GM12878 (cell line): ENCODE data around the gene GMPPA. TPM values are rescaled to one million over a fixed set of nuclear protein-coding genes. Genes with fewer than 3 reads are reported as not detected.

Experiments used
- ATAC-seq: fragments of 200-7000 bp; cut with Tn5 transposase; 3 replicates; pipeline ENCODE4 v1.9.1; 2020; ENCODE audit warnings: mild to moderate bottlenecking, moderate library complexity
- BruUV-seq: library from RNA; stranded (reverse); fragments of 400-500 nt; replicated peaks from 2 replicates; lab custom pipeline; 2021; lab: Mats Ljungman, UMichigan
- CTCF ChIA-PET: fragments of 300-600 bp; sonication (Branson Sonifier 250); formaldehyde crosslinking; extraction: SDS; loops from one replicate; lab custom pipeline; 2021; ENCODE audit warnings: inconsistent platforms; lab: Yijun Ruan, JAX
- POLR2A ChIA-PET: fragments of 350-600 bp; formaldehyde crosslinking; extraction: SDS; loops from one replicate; lab custom pipeline; 2021; ENCODE audit warnings: inconsistent platforms; lab: Charles Lee
- RAD21 ChIA-PET: fragments of 300-600 bp; sonication (Branson Sonifier 250); formaldehyde crosslinking; loops from one replicate; lab custom pipeline; 2023; ENCODE audit warnings: antibody characterized with exemption; ENCODE audit not compliant: unreplicated experiment; lab: Charles Lee
- SMC1A ChIA-PET: fragments of 300-600 bp; sonication (Branson Sonifier 250); formaldehyde crosslinking; loops from one replicate; lab custom pipeline; 2023; ENCODE audit not compliant: unreplicated experiment, uncharacterized antibody; lab: Charles Lee
- DNase-seq: peaks from one replicate; pipeline ENCODE4 v3.0.0-alpha.2; 2011; ENCODE audit warnings: low read depth, low spot score
- FAIRE-seq: peaks from 3 replicates; lab custom pipeline; 2011; peaks lifted over from hg19 to GRCh38; lab: Jason Lieb, UNC
- H2AFZ ChIP-seq: 2 replicates; pipeline ENCODE4 v1.6.0; 2011; ENCODE audit warnings: low read depth, low read length, control low read depth; ENCODE audit not compliant: control insufficient read depth
- H3K27ac ChIP-seq: 2 replicates; pipeline ENCODE4 v1.5.1; 2011; ENCODE audit warnings: control low read depth; ENCODE audit not compliant: control insufficient read depth, insufficient read depth
- H3K27me3 ChIP-seq, 2 experiments: replicated peaks in 1 of 2; 2 replicates each; pipeline versions ENCODE4 v1.6.0 to v1.6.1; 2011; ENCODE audit warnings: low read length in 1 of 2; ENCODE audit not compliant: control insufficient read depth in 2 of 2, insufficient read depth in 2 of 2
- H3K36me3 ChIP-seq, 2 experiments: 2 replicates each; pipeline ENCODE4 v1.5.1; 2011; ENCODE audit warnings: low read length in 1 of 2; ENCODE audit not compliant: control insufficient read depth in 2 of 2, insufficient read depth in 2 of 2
- H3K4me1 ChIP-seq: 2 replicates; pipeline ENCODE4 v1.6.1; 2011; ENCODE audit warnings: mild to moderate bottlenecking, low read length, moderate library complexity, mixed read lengths; ENCODE audit not compliant: control insufficient read depth, insufficient read depth
- H3K4me2 ChIP-seq: 2 replicates; pipeline ENCODE4 v1.6.0; 2011; ENCODE audit warnings: control low read depth; ENCODE audit not compliant: control insufficient read depth, insufficient read depth
- H3K4me3 ChIP-seq: fragments of 200-600 bp; sonication (generic); 2 replicates; pipeline ENCODE4 v1.5.1; 2016
- H3K79me2 ChIP-seq: 2 replicates; pipeline ENCODE4 v1.6.0; 2011; ENCODE audit warnings: low read length; ENCODE audit not compliant: control insufficient read depth, insufficient read depth
- H3K9ac ChIP-seq: 2 replicates; pipeline ENCODE4 v1.8.0; 2011; ENCODE audit warnings: low read length, control low read depth, mixed read lengths; ENCODE audit not compliant: control insufficient read depth, insufficient read depth
- H3K9me3 ChIP-seq: replicated peaks from 3 replicates; pipeline ENCODE4 v1.5.1; 2011; ENCODE audit warnings: mild to moderate bottlenecking, low read length; ENCODE audit not compliant: control insufficient read depth, insufficient read depth
- H4K20me1 ChIP-seq: 2 replicates; pipeline ENCODE4 v1.6.0; 2011; ENCODE audit not compliant: control insufficient read depth, insufficient read depth
- ATF7 ChIP-seq: fragments of 450-650 bp; IDR thresholded peaks from 2 replicates; pipeline ENCODE4 v1.6.1; 2016; ENCODE audit warnings: low read depth, mild to moderate bottlenecking
- CHD2 ChIP-seq: IDR thresholded peaks from 2 replicates; pipeline ENCODE4 v1.6.1; 2011; ENCODE audit warnings: low read depth, low read length, improper control_type of control experiment, borderline replicate concordance
- FOXK2 ChIP-seq: fragments of 450-650 bp; IDR thresholded peaks from 2 replicates; pipeline ENCODE4 v1.6.1; 2017; ENCODE audit warnings: mild to moderate bottlenecking, moderate library complexity
- GABPA ChIP-seq: IDR thresholded peaks from 2 replicates; pipeline ENCODE4 v1.6.1; 2014; ENCODE audit warnings: antibody characterized with exemption, low read depth, mild to moderate bottlenecking, inconsistent platforms
- HDGF ChIP-seq: fragments of 450-650 bp; IDR thresholded peaks from 2 replicates; pipeline ENCODE4 v1.6.1; 2016; ENCODE audit warnings: antibody characterized with exemption
- MEF2A ChIP-seq: IDR thresholded peaks from 2 replicates; pipeline ENCODE4 v1.6.1; 2011; ENCODE audit warnings: low read depth, mild to moderate bottlenecking, low read length, moderate library complexity; ENCODE audit not compliant: insufficient read depth
- NBN ChIP-seq: fragments of 450-650 bp; IDR thresholded peaks from 2 replicates; pipeline ENCODE4 v1.6.1; 2016
- NFYB ChIP-seq: IDR thresholded peaks from 2 replicates; pipeline ENCODE4 v1.6.1; 2011; ENCODE audit warnings: low read depth, mild to moderate bottlenecking, low read length, improper control_type of control experiment, moderate library complexity; ENCODE audit not compliant: insufficient read depth
- NR2F1 ChIP-seq: fragments of 450-650 bp; conservative IDR thresholded peaks from 2 replicates; pipeline ENCODE4 v1.6.1; 2017; ENCODE audit warnings: mild to moderate bottlenecking
- RBBP5 ChIP-seq: fragments of 200-600 bp; sonication (generic); conservative IDR thresholded peaks from 2 replicates; pipeline ENCODE4 v1.6.1; 2016
- REST ChIP-seq: IDR thresholded peaks from 2 replicates; pipeline ENCODE4 v1.6.1; 2012; ENCODE audit warnings: mild to moderate bottlenecking, low read depth, low read length
- SIN3A ChIP-seq: IDR thresholded peaks from 2 replicates; pipeline ENCODE4 v1.6.1; 2012; ENCODE audit warnings: low read depth, low read length, improper control_type of control experiment
- SPI1 ChIP-seq: IDR thresholded peaks from 2 replicates; pipeline ENCODE4 v1.6.1; 2011; ENCODE audit warnings: low read depth, mild to moderate bottlenecking, low read length, moderate library complexity, borderline replicate concordance; ENCODE audit not compliant: insufficient read depth
- SRF ChIP-seq, 2 experiments: IDR thresholded peaks; 2 replicates each; pipeline ENCODE4 v1.6.1; 2011; ENCODE audit warnings: low read depth in 2 of 2, low read length in 2 of 2, mild to moderate bottlenecking in 1 of 2, moderate library complexity in 1 of 2
- WGBS: methylation state at CpG from one replicate; pipeline ENCODE4 v1.1.6; 2016; ENCODE audit warnings: low lambda C conversion rate; ENCODE audit not compliant: insufficient replicate concordance, insufficient coverage; ENCODE audit errors: missing lambda C conversion rate; 5-methylcytosine and 5-hydroxymethylcytosine counted together
- in situ Hi-C: fragments of 300-500 bp; cut with MboI; formaldehyde crosslinking; loops from 9 replicates; pipeline ENCODE4 v1.14.3; 2018; ENCODE audit warnings: mixed read lengths
- intact Hi-C: fragments of 100-400 bp; cut with micrococcal nuclease; formaldehyde crosslinking; loops from one replicate; pipeline ENCODE4 v1.14.2; 2022; ENCODE audit not compliant: unreplicated experiment
- polyA plus RNA-seq, 11 experiments: library from polyadenylated mRNA; depleted of rRNA in 4 of 11; unstranded in 6 of 11; stranded (reverse) in 5 of 11; fragments of >200 nt; fragmentation: Nextera tagmentation in 4 of 11; fragmentation: Illumina TruSeq in 1 of 11; extraction: Ambion mirVana in 4 of 11; extraction: Trizol in 1 of 11; gene quantifications; 1 replicate in 1 of 11; 2 replicates in 10 of 11; pipeline versions ENCODE4 v1.2.1 to v1.2.3, GENCODE V29; 2011 to 2016; ENCODE audit warnings: inconsistent platforms in 2 of 11, missing spikeins in 2 of 11, low read depth in 1 of 11
- total RNA-seq, 4 experiments: library from RNA; depleted of rRNA in 3 of 4; stranded (reverse); fragments of >200 nt in 3 of 4; fragmentation: Illumina TruSeq in 1 of 4; extraction: Trizol in 1 of 4; gene quantifications; 2 replicates each; pipeline versions ENCODE4 v1.2.1 to v1.2.3, GENCODE V29; 2013 to 2021
- TF ChIP-seq, protein P1 (sequence below): IDR thresholded peaks from 2 replicates; pipeline ENCODE4 v1.6.1; 2011; ENCODE audit warnings: low read depth, mild to moderate bottlenecking, low read length, moderate library complexity, borderline replicate concordance; ENCODE audit errors: extremely low read depth
- TF ChIP-seq, protein P2 (sequence below): IDR thresholded peaks from 2 replicates; pipeline ENCODE4 v1.6.1; 2012; ENCODE audit warnings: low read depth, low read length, improper control_type of control experiment
- TF ChIP-seq, protein P3 (sequence below): fragments of 450-650 bp; IDR thresholded peaks from 2 replicates; pipeline ENCODE4 v1.6.1; 2018; ENCODE audit warnings: mild to moderate bottlenecking, low read depth, moderate library complexity; ENCODE audit not compliant: partially characterized antibody

The GMPPA gene
- total and polyA plus RNA-seq, 10 of the 15 experiments (the other 5 are each of a cell fraction or from before 2014, with no cell fraction given): 1.9 to 83.2 (median 45.0) TPM

DNA sequence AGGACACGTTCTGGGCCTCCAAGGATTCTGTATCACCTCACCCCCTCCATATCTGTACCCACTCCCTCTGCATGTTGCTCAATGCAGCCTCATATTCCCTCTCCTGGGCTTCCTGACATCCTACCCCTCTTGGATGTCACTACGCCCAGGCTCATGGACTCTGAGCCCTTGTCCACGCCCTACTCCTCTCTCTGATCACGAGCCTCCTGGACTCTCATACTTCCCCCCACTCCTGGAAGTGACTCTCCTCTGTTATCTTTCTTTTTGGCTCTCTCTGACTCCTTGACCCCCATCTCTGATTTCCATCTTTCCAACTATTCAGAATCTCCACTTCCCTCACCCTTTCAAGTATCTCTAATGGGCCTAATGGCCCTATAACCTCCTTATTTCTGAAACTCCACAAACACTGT, 47.3 kb downstream of the GMPPA start:
- H3K27me3 ChIP-seq: peaks cover 4 to 10% of the 10 kb centered on the region in 2 experiments
- FAIRE-seq (no peak), ATAC-seq (no peak), DNase-seq (no peak)
- 2% methylated on average over 4 of the region's 4 CpGs for WGBS
- in situ Hi-C loops (no loop called here), intact Hi-C loops (no loop called here)
- ChIA-PET RAD21 (no interaction called here), POLR2A (no interaction called here), SMC1A (no interaction called here), CTCF (interaction anchor here (1.8 kb wide), 1 partner anchor 50 kb away, joined by 5 read pairs; a partner anchor contains a TSS)
- H4K20me1 ChIP-seq: no peaks in the 10 kb centered on the region; the same call in 1 of the 2 replicates
- H3K9ac ChIP-seq: no peak overlapping the region
- H3K27ac ChIP-seq: no peak overlapping the region
- H3K4me1 ChIP-seq: peaks cover 3% of the 10 kb centered on the region; the same call in 1 of the 2 replicates
- no peaks in the 10 kb centered on the region for H3K9me3 ChIP-seq
- no peak overlapping the region for H3K4me3 ChIP-seq
- BruUV-seq: no TSS peak
- no peak overlapping the region for H2AFZ ChIP-seq
- no peaks in the 10 kb centered on the region for H3K36me3 ChIP-seq
- no peak overlapping the region for H3K4me2 ChIP-seq
- no peaks in the 10 kb centered on the region for H3K79me2 ChIP-seq
- no peak for TF ChIP-seq SIN3A
- TF ChIP-seq SRF (IDR thresholded peaks at IDR 0.05; ENCODE audit: low read depth in 2 of 2, low read length in 2 of 2): no peak
- no peak for TF ChIP-seq RBBP5
- TF ChIP-seq HDGF: no peak
- TF ChIP-seq SPI1: no peak
- no peak for TF ChIP-seq MEF2A
- no peak for TF ChIP-seq NBN
- TF ChIP-seq, protein P1, sequence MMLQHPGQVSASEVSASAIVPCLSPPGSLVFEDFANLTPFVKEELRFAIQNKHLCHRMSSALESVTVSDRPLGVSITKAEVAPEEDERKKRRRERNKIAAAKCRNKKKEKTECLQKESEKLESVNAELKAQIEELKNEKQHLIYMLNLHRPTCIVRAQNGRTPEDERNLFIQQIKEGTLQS: no peak
- no peak for TF ChIP-seq CHD2
- no peak for TF ChIP-seq ATF7
- TF ChIP-seq, protein P2, sequence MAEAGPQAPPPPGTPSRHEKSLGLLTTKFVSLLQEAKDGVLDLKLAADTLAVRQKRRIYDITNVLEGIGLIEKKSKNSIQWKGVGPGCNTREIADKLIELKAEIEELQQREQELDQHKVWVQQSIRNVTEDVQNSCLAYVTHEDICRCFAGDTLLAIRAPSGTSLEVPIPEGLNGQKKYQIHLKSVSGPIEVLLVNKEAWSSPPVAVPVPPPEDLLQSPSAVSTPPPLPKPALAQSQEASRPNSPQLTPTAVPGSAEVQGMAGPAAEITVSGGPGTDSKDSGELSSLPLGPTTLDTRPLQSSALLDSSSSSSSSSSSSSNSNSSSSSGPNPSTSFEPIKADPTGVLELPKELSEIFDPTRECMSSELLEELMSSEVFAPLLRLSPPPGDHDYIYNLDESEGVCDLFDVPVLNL: no peak
- TF ChIP-seq FOXK2: no peak
- TF ChIP-seq REST: no peak
- TF ChIP-seq, protein P3, sequence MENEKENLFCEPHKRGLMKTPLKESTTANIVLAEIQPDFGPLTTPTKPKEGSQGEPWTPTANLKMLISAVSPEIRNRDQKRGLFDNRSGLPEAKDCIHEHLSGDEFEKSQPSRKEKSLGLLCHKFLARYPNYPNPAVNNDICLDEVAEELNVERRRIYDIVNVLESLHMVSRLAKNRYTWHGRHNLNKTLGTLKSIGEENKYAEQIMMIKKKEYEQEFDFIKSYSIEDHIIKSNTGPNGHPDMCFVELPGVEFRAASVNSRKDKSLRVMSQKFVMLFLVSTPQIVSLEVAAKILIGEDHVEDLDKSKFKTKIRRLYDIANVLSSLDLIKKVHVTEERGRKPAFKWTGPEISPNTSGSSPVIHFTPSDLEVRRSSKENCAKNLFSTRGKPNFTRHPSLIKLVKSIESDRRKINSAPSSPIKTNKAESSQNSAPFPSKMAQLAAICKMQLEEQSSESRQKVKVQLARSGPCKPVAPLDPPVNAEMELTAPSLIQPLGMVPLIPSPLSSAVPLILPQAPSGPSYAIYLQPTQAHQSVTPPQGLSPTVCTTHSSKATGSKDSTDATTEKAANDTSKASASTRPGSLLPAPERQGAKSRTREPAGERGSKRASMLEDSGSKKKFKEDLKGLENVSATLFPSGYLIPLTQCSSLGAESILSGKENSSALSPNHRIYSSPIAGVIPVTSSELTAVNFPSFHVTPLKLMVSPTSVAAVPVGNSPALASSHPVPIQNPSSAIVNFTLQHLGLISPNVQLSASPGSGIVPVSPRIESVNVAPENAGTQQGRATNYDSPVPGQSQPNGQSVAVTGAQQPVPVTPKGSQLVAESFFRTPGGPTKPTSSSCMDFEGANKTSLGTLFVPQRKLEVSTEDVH: no peak
- TF ChIP-seq NFYB: no peak
- no peak for TF ChIP-seq NR2F1
- TF ChIP-seq GABPA: no peak
